ENCODE data around the gene ASTN2. TPM values are rescaled to one million over a fixed set of nuclear protein-coding genes. Genes with fewer than 3 reads are reported as not detected.

ASTN2 gene
- total RNA-seq, 1 donor, result 3.1 TPM

- Histone ChIP-seq H3K4me1 (ENCODE audit: insufficient read depth, low read length) (no peaks in the 10 kb centered on the region), H3K9me3 (ENCODE audit: low read depth, low read length) (no peaks in the 10 kb centered on the region), H3K27me3 (ENCODE audit: insufficient read depth, low read length) (no peaks in the 10 kb centered on the region), H3K4me3 (ENCODE audit: low read length) (no peak overlapping the region)
These were observed 414.6 kb downstream of the ASTN2 start for GRCh38 chr9:117000196-117000723.

- Histone ChIP-seq H3K4me1 (ENCODE audit: insufficient read depth, low read length) (no peaks in the 10 kb centered on the region), H3K9me3 (ENCODE audit: low read depth, low read length) (no peaks in the 10 kb centered on the region), H3K4me3 (ENCODE audit: low read length) (no peak overlapping the region), H3K27me3 (ENCODE audit: insufficient read depth, low read length) (no peaks in the 10 kb centered on the region)
These were observed 416.6 kb downstream of the ASTN2 start for GRCh38 chr9:116998305-116998704.

GRCh38 chr9:116992865-116993264 is 422.0 kb downstream of the ASTN2 start:
- Histone ChIP-seq H3K9me3 (ENCODE audit: low read depth, low read length) (no peaks in the 10 kb centered on the region), H3K4me3 (ENCODE audit: low read length) (no peak overlapping the region), H3K27me3 (ENCODE audit: insufficient read depth, low read length) (no peaks in the 10 kb centered on the region), H3K4me1 (ENCODE audit: insufficient read depth, low read length) (no peaks in the 10 kb centered on the region)

GRCh38 chr9:116991051-116991450 is 423.8 kb downstream of the ASTN2 start:
- H3K9me3 ChIP-seq (ENCODE audit: low read depth, low read length), result no peaks in the 10 kb centered on the region
- H3K4me1 ChIP-seq (ENCODE audit: insufficient read depth, low read length), result no peaks in the 10 kb centered on the region
- H3K27me3 ChIP-seq (ENCODE audit: insufficient read depth, low read length), result no peaks in the 10 kb centered on the region
- no peak overlapping the region for H3K4me3 ChIP-seq (ENCODE audit: low read length)

GRCh38 chr9:116990592-116990991 is 424.3 kb downstream of the ASTN2 start:
- H3K4me3 ChIP-seq (ENCODE audit: low read length), result no peak overlapping the region

GRCh38 chr9:116987721-116988485 is 427.0 kb downstream of the ASTN2 start:
- H3K9me3 ChIP-seq (ENCODE audit: low read depth, low read length), result no peaks in the 10 kb centered on the region
- H3K4me3 ChIP-seq (ENCODE audit: low read length), result no peak overlapping the region
- H3K27me3 ChIP-seq (ENCODE audit: insufficient read depth, low read length), result no peaks in the 10 kb centered on the region
- no peaks in the 10 kb centered on the region for H3K4me1 ChIP-seq (ENCODE audit: insufficient read depth, low read length)

More at GRCh38 chr9:116990592-116990991, 424.3 kb downstream of the ASTN2 start:
- Histone ChIP-seq H3K27me3 (ENCODE audit: insufficient read depth, low read length) (no peaks in the 10 kb centered on the region), H3K4me1 (ENCODE audit: insufficient read depth, low read length) (no peaks in the 10 kb centered on the region), H3K9me3 (ENCODE audit: low read depth, low read length) (no peaks in the 10 kb centered on the region)

GRCh38 chr9:116986015-116986414 is 428.8 kb downstream of the ASTN2 start:
- Histone ChIP-seq H3K9me3 (ENCODE audit: low read depth, low read length) (no peaks in the 10 kb centered on the region), H3K4me1 (ENCODE audit: insufficient read depth, low read length) (no peaks in the 10 kb centered on the region), H3K4me3 (ENCODE audit: low read length) (no peak overlapping the region), H3K27me3 (ENCODE audit: insufficient read depth, low read length) (no peaks in the 10 kb centered on the region)

GRCh38 chr9:116985596-116985995 is 429.3 kb downstream of the ASTN2 start:
- H3K4me3 ChIP-seq (ENCODE audit: low read length), result no peak overlapping the region
- no peaks in the 10 kb centered on the region for H3K4me1 ChIP-seq (ENCODE audit: insufficient read depth, low read length)
- no peaks in the 10 kb centered on the region for H3K27me3 ChIP-seq (ENCODE audit: insufficient read depth, low read length)
- no peaks in the 10 kb centered on the region for H3K9me3 ChIP-seq (ENCODE audit: low read depth, low read length)

GRCh38 chr9:116984111-116984510 is 430.7 kb downstream of the ASTN2 start:
- H3K4me1 ChIP-seq (ENCODE audit: insufficient read depth, low read length), result no peaks in the 10 kb centered on the region
- H3K27me3 ChIP-seq (ENCODE audit: insufficient read depth, low read length), result no peaks in the 10 kb centered on the region
- no peaks in the 10 kb centered on the region for H3K9me3 ChIP-seq (ENCODE audit: low read depth, low read length)
- no peak overlapping the region for H3K4me3 ChIP-seq (ENCODE audit: low read length)

GRCh38 chr9:116980582-116981120 is 434.2 kb downstream of the ASTN2 start:
- Histone ChIP-seq H3K4me3 (ENCODE audit: low read length) (no peak overlapping the region), H3K4me1 (ENCODE audit: insufficient read depth, low read length) (no peaks in the 10 kb centered on the region), H3K27me3 (ENCODE audit: insufficient read depth, low read length) (no peaks in the 10 kb centered on the region), H3K9me3 (ENCODE audit: low read depth, low read length) (no peaks in the 10 kb centered on the region)

- Histone ChIP-seq H3K27me3 (ENCODE audit: insufficient read depth, low read length) (no peaks in the 10 kb centered on the region), H3K4me1 (ENCODE audit: insufficient read depth, low read length) (no peaks in the 10 kb centered on the region), H3K9me3 (ENCODE audit: low read depth, low read length) (no peaks in the 10 kb centered on the region), H3K4me3 (ENCODE audit: low read length) (no peak overlapping the region)
These were observed 435.4 kb downstream of the ASTN2 start for GRCh38 chr9:116979456-116979855.

GRCh38 chr9:116978155-116978554 is 436.7 kb downstream of the ASTN2 start:
- Histone ChIP-seq H3K4me3 (ENCODE audit: low read length) (no peak overlapping the region), H3K27me3 (ENCODE audit: insufficient read depth, low read length) (no peaks in the 10 kb centered on the region), H3K9me3 (ENCODE audit: low read depth, low read length) (no peaks in the 10 kb centered on the region), H3K4me1 (ENCODE audit: insufficient read depth, low read length) (no peaks in the 10 kb centered on the region)

- H3K9me3 ChIP-seq (ENCODE audit: low read depth, low read length), result no peaks in the 10 kb centered on the region
These were observed 439.7 kb downstream of the ASTN2 start for GRCh38 chr9:116975126-116975525.

GRCh38 chr9:116966199-116966598 is 448.7 kb downstream of the ASTN2 start:
- Histone ChIP-seq H3K4me3 (ENCODE audit: low read length) (no peak overlapping the region), H3K4me1 (ENCODE audit: insufficient read depth, low read length) (no peaks in the 10 kb centered on the region), H3K9me3 (ENCODE audit: low read depth, low read length) (no peaks in the 10 kb centered on the region), H3K27me3 (ENCODE audit: insufficient read depth, low read length) (no peaks in the 10 kb centered on the region)

More at GRCh38 chr9:116975126-116975525, 439.7 kb downstream of the ASTN2 start:
- no peak overlapping the region for H3K4me3 ChIP-seq (ENCODE audit: low read length)
- H3K4me1 ChIP-seq (ENCODE audit: insufficient read depth, low read length), result no peaks in the 10 kb centered on the region
- H3K27me3 ChIP-seq (ENCODE audit: insufficient read depth, low read length), result no peaks in the 10 kb centered on the region

GRCh38 chr9:116964258-116964657 is 450.6 kb downstream of the ASTN2 start:
- Histone ChIP-seq H3K4me1 (ENCODE audit: insufficient read depth, low read length) (no peaks in the 10 kb centered on the region), H3K27me3 (ENCODE audit: insufficient read depth, low read length) (no peaks in the 10 kb centered on the region), H3K9me3 (ENCODE audit: low read depth, low read length) (no peaks in the 10 kb centered on the region), H3K4me3 (ENCODE audit: low read length) (no peak overlapping the region)

- Histone ChIP-seq H3K27me3 (ENCODE audit: insufficient read depth, low read length) (no peaks in the 10 kb centered on the region), H3K4me3 (ENCODE audit: low read length) (no peak overlapping the region), H3K4me1 (ENCODE audit: insufficient read depth, low read length) (no peaks in the 10 kb centered on the region), H3K9me3 (ENCODE audit: low read depth, low read length) (no peaks in the 10 kb centered on the region)
These were observed 455.0 kb downstream of the ASTN2 start for GRCh38 chr9:116959809-116960208.

Measured in mononuclear cell (primary cell).